ENCODE measurements around the gene EEPD1.
A peak's percentile ranks its signal among the peaks of the same experiment; 100 is the strongest.

The EEPD1 gene

DNA sequence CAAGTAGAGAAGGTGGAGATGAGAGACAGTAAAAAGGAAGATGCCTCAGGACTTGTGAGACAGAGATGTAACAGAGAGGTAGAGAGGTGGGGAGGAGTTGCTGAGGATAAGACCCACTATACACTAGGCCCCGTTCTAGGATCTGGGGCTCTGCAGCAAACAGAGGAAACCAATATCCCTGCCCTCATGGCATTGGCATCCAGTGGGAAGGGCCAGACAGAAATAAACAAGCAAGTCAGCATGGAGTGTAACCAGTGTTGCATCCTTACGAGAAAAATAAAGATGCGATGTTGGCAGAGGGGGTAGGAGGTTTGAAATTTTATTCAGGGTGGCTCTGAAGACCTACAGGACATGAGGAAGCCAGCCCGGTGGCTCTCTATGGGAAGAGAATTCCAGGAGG is 22.0 kb upstream of the EEPD1 start:
- peaks cover 24% of the 10 kb centered on the region for H3K4me1 ChIP-seq (ENCODE audit: control insufficient read depth, insufficient read depth, low read length)
- H3K36me3 ChIP-seq (ENCODE audit: control insufficient read depth, insufficient read depth, low read length, severe bottlenecking), result no peaks in the 10 kb centered on the region
- H3K9me3 ChIP-seq (ENCODE audit: control insufficient read depth, low read length), result no peaks in the 10 kb centered on the region
- H3K27me3 ChIP-seq (replicated peaks; ENCODE audit: control insufficient read depth, insufficient read depth, low read length), result no peaks in the 10 kb centered on the region
- H3K9ac ChIP-seq (ENCODE audit: low read length), result no peak overlapping the region
- H3K4me3 ChIP-seq (ENCODE audit: low read length), result no peak overlapping the region
- DNase-seq (ENCODE audit: low read depth), result peak; percentile 18

DNA sequence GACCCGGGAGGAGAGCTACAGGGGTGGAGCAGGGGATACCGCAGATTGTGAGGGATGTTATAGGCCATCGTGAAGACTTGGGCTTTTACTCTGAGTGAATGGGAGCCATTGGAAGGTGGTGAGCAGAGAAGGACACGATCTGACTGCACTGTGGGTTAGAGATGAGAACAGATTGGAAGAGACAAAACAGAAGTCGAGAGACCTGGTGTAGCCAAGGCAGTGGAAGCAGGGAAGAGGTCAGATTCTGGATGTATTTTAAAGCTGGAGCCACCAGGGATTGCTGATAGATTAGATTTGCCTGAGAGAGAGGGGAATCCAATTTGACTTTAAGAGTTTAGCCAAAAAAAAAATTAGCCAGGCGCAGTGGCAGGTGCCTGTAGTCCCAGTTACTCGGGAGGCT is 21.6 kb upstream of the EEPD1 start:
- H3K9me3 ChIP-seq (ENCODE audit: control insufficient read depth, low read length), result no peaks in the 10 kb centered on the region
- H3K36me3 ChIP-seq (ENCODE audit: control insufficient read depth, insufficient read depth, low read length, severe bottlenecking), result no peaks in the 10 kb centered on the region
- H3K9ac ChIP-seq (ENCODE audit: low read length), result no peak overlapping the region
- DNase-seq (ENCODE audit: low read depth), result no peak
- no peak overlapping the region for H3K4me3 ChIP-seq (ENCODE audit: low read length)
- H3K27me3 ChIP-seq (replicated peaks; ENCODE audit: control insufficient read depth, insufficient read depth, low read length), result no peaks in the 10 kb centered on the region
- peaks cover 24% of the 10 kb centered on the region for H3K4me1 ChIP-seq (ENCODE audit: control insufficient read depth, insufficient read depth, low read length)

- Histone ChIP-seq H3K27me3 (replicated peaks; ENCODE audit: control insufficient read depth, insufficient read depth, low read length) (no peaks in the 10 kb centered on the region), H3K9me3 (ENCODE audit: control insufficient read depth, low read length) (no peaks in the 10 kb centered on the region), H3K4me1 (ENCODE audit: control insufficient read depth, insufficient read depth, low read length) (peaks cover 24% of the 10 kb centered on the region), H3K4me3 (ENCODE audit: low read length) (no peak overlapping the region), H3K9ac (ENCODE audit: low read length) (no peak overlapping the region), H3K36me3 (ENCODE audit: control insufficient read depth, insufficient read depth, low read length, severe bottlenecking) (no peaks in the 10 kb centered on the region)
- DNase-seq (ENCODE audit: low read depth), result no peak
Measured at GRCh38 chr7:36132012-36132411, 21.0 kb upstream of the EEPD1 start.

DNA sequence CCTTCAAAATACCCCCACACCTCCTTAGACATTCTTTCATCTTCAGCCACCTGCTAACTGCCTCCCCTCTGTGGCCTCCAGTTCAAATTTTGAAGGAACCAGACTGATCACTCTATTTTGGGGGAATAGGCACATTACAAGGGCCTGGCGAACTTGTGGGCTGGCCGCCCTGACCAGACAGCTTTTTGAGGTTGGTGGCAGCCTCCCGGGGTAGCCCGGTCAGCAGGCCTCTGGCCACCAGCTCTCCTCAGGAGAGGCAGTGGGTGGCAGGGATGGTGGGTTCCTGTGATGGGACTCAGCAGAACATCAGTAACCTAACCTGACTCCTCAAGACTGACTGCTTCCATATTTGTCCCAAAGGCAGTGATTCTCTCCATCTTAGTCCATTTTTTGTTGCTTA is 17.4 kb upstream of the EEPD1 start:
- H3K9me3 ChIP-seq (ENCODE audit: control insufficient read depth, low read length), result no peaks in the 10 kb centered on the region

GRCh38 chr7:36137258-36137657 is 15.8 kb upstream of the EEPD1 start:
- Histone ChIP-seq H3K4me3 (ENCODE audit: low read length) (no peak overlapping the region), H3K9me3 (ENCODE audit: control insufficient read depth, low read length) (no peaks in the 10 kb centered on the region), H3K36me3 (ENCODE audit: control insufficient read depth, insufficient read depth, low read length, severe bottlenecking) (no peaks in the 10 kb centered on the region), H3K4me1 (ENCODE audit: control insufficient read depth, insufficient read depth, low read length) (peaks cover 10% of the 10 kb centered on the region), H3K27me3 (replicated peaks; ENCODE audit: control insufficient read depth, insufficient read depth, low read length) (no peaks in the 10 kb centered on the region), H3K9ac (ENCODE audit: low read length) (no peak overlapping the region)
- no peak for DNase-seq (ENCODE audit: low read depth)

More for the DNA sequence above, 17.4 kb upstream of the EEPD1 start:
- Histone ChIP-seq H3K4me1 (ENCODE audit: control insufficient read depth, insufficient read depth, low read length) (peaks cover 10% of the 10 kb centered on the region), H3K4me3 (ENCODE audit: low read length) (no peak overlapping the region), H3K27me3 (replicated peaks; ENCODE audit: control insufficient read depth, insufficient read depth, low read length) (no peaks in the 10 kb centered on the region), H3K36me3 (ENCODE audit: control insufficient read depth, insufficient read depth, low read length, severe bottlenecking) (no peaks in the 10 kb centered on the region), H3K9ac (ENCODE audit: low read length) (no peak overlapping the region)
- DNase-seq (ENCODE audit: low read depth), result no peak

DNA sequence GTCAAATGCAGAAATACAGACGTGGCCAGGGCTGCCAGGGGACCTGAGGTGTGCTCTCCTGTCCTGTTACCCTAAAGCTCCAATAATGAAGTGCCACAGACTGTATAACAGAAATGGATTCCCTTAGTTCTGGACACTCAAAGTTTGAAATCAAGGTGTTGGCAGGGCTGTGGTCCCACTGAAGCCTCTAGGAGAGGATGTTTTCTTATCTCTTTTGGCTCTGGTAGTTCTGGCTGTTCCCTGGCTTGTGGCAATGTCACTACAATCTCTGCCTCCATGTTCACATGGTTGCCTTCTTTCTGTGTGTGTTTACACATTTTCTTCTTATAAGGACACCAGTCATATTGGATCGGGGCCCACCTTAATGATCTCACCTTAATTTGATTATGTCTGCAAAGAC is 15.3 kb upstream of the EEPD1 start:
- H3K27me3 ChIP-seq (replicated peaks; ENCODE audit: control insufficient read depth, insufficient read depth, low read length), result no peaks in the 10 kb centered on the region
- H3K4me3 ChIP-seq (ENCODE audit: low read length), result no peak overlapping the region
- no peak for DNase-seq (ENCODE audit: low read depth)
- peaks cover 10% of the 10 kb centered on the region for H3K4me1 ChIP-seq (ENCODE audit: control insufficient read depth, insufficient read depth, low read length)
- H3K9me3 ChIP-seq (ENCODE audit: control insufficient read depth, low read length), result no peaks in the 10 kb centered on the region
- no peak overlapping the region for H3K9ac ChIP-seq (ENCODE audit: low read length)
- no peaks in the 10 kb centered on the region for H3K36me3 ChIP-seq (ENCODE audit: control insufficient read depth, insufficient read depth, low read length, severe bottlenecking)

GRCh38 chr7:36138209-36138608 is 14.8 kb upstream of the EEPD1 start:
- Histone ChIP-seq H3K27me3 (replicated peaks; ENCODE audit: control insufficient read depth, insufficient read depth, low read length) (no peaks in the 10 kb centered on the region), H3K9me3 (ENCODE audit: control insufficient read depth, low read length) (no peaks in the 10 kb centered on the region), H3K4me1 (ENCODE audit: control insufficient read depth, insufficient read depth, low read length) (peaks cover 10% of the 10 kb centered on the region), H3K9ac (ENCODE audit: low read length) (no peak overlapping the region), H3K36me3 (ENCODE audit: control insufficient read depth, insufficient read depth, low read length, severe bottlenecking) (no peaks in the 10 kb centered on the region), H3K4me3 (ENCODE audit: low read length) (no peak overlapping the region)
- DNase-seq (ENCODE audit: low read depth), result no peak

- no peaks in the 10 kb centered on the region for H3K36me3 ChIP-seq (ENCODE audit: control insufficient read depth, insufficient read depth, low read length, severe bottlenecking)
- H3K27me3 ChIP-seq (replicated peaks; ENCODE audit: control insufficient read depth, insufficient read depth, low read length), result no peaks in the 10 kb centered on the region
- peaks cover 10% of the 10 kb centered on the region for H3K4me1 ChIP-seq (ENCODE audit: control insufficient read depth, insufficient read depth, low read length)
- H3K9ac ChIP-seq (ENCODE audit: low read length), result no peak overlapping the region
- no peak overlapping the region for H3K4me3 ChIP-seq (ENCODE audit: low read length)
- no peaks in the 10 kb centered on the region for H3K9me3 ChIP-seq (ENCODE audit: control insufficient read depth, low read length)
- no peak for DNase-seq (ENCODE audit: low read depth)
Measured at GRCh38 chr7:36141351-36141750, 11.7 kb upstream of the EEPD1 start.

DNA sequence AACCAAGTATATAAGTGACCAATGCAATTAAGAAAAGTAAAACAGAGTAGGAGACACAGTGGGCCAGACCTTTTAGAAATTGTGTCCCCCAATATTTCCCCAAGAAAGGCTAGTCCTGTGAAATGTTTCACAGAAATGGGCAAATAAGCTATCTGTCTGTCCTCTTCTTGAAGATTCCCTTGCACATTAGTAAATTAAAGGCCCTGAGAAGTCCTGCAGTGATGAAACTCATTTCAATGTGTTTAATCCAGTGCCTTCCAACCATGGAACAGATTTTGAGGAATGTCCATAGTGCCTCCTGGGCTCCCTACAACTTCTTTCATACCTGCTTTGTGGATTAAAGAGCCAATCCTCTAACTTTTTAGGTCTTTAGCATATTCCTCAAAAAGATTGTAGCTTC is 11.2 kb upstream of the EEPD1 start:
- no peak overlapping the region for H3K4me3 ChIP-seq (ENCODE audit: low read length)
- no peaks in the 10 kb centered on the region for H3K9me3 ChIP-seq (ENCODE audit: control insufficient read depth, low read length)
- H3K36me3 ChIP-seq (ENCODE audit: control insufficient read depth, insufficient read depth, low read length, severe bottlenecking), result no peaks in the 10 kb centered on the region
- DNase-seq (ENCODE audit: low read depth), result no peak
- H3K27me3 ChIP-seq (replicated peaks; ENCODE audit: control insufficient read depth, insufficient read depth, low read length), result no peaks in the 10 kb centered on the region
- peaks cover 10% of the 10 kb centered on the region for H3K4me1 ChIP-seq (ENCODE audit: control insufficient read depth, insufficient read depth, low read length)
- no peak overlapping the region for H3K9ac ChIP-seq (ENCODE audit: low read length)

DNA sequence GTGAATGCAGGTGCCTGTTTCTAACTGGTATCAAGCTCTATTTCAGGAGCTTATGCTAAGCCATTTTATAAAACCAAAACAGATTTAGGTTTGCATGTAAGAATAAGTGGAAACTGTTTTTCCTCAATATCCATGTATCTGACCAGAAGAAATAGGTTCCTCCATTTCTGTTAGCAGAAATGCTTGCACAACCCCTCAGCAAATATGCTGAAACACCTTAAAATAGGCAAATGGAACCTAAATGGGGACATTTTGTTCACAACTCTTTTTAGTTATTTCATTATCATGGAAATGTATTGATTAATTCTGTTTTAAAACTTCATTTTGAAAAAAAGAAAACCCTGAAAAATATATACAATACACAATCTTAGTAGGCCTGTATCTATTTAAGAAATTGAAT is 8.9 kb upstream of the EEPD1 start:
- Histone ChIP-seq H3K4me3 (ENCODE audit: low read length) (no peak overlapping the region), H3K36me3 (ENCODE audit: control insufficient read depth, insufficient read depth, low read length, severe bottlenecking) (no peaks in the 10 kb centered on the region), H3K9me3 (ENCODE audit: control insufficient read depth, low read length) (peaks cover 8% of the 10 kb centered on the region)

GRCh38 chr7:36145686-36146085 is 7.4 kb upstream of the EEPD1 start:
- Histone ChIP-seq H3K4me1 (ENCODE audit: control insufficient read depth, insufficient read depth, low read length) (no peaks in the 10 kb centered on the region), H3K9me3 (ENCODE audit: control insufficient read depth, low read length) (peaks cover 8% of the 10 kb centered on the region), H3K4me3 (ENCODE audit: low read length) (no peak overlapping the region), H3K27me3 (replicated peaks; ENCODE audit: control insufficient read depth, insufficient read depth, low read length) (peaks cover 4% of the 10 kb centered on the region), H3K36me3 (ENCODE audit: control insufficient read depth, insufficient read depth, low read length, severe bottlenecking) (no peaks in the 10 kb centered on the region), H3K9ac (ENCODE audit: low read length) (no peak overlapping the region)
- no peak for DNase-seq (ENCODE audit: low read depth)

More for the DNA sequence above, 8.9 kb upstream of the EEPD1 start:
- no peak for DNase-seq (ENCODE audit: low read depth)
- H3K4me1 ChIP-seq (ENCODE audit: control insufficient read depth, insufficient read depth, low read length), result no peaks in the 10 kb centered on the region
- H3K9ac ChIP-seq (ENCODE audit: low read length), result no peak overlapping the region
- H3K27me3 ChIP-seq (replicated peaks; ENCODE audit: control insufficient read depth, insufficient read depth, low read length), result peaks cover 4% of the 10 kb centered on the region

DNA sequence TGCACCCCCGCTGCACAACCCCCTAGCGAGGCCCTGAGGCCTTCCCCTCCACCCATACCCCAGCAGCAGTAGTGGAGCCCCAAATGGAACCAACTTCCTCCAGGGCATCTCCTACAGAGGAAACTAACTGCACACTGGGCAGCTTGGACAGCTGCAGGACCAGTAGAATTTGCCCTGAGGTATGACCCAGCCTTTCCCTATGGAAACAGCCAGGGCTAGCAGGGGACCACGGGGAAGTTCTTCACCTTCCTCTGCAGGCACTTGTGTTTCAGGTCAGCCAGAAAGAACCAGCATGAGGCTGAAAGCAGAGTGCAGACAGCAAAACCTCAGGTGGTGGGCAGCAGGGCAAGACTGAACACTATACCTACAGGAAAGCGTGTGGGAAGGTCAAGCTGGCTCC is 5.7 kb upstream of the EEPD1 start:
- no peak overlapping the region for H3K9ac ChIP-seq (ENCODE audit: low read length)
- H3K9me3 ChIP-seq (ENCODE audit: control insufficient read depth, low read length), result peaks cover 8% of the 10 kb centered on the region
- no peak overlapping the region for H3K4me3 ChIP-seq (ENCODE audit: low read length)
- no peak for DNase-seq (ENCODE audit: low read depth)
- H3K4me1 ChIP-seq (ENCODE audit: control insufficient read depth, insufficient read depth, low read length), result no peaks in the 10 kb centered on the region
- no peaks in the 10 kb centered on the region for H3K36me3 ChIP-seq (ENCODE audit: control insufficient read depth, insufficient read depth, low read length, severe bottlenecking)
- peaks cover 4% of the 10 kb centered on the region for H3K27me3 ChIP-seq (replicated peaks; ENCODE audit: control insufficient read depth, insufficient read depth, low read length)
